Right lobe of liver (tissue), 4 donors: ENCODE results near the gene IL1RL2.

Experiments
- POLR2A ChIP-seq: fragments of 450-650 bp; IDR thresholded peaks from one replicate; pipeline ENCODE4 v1.6.1; 2017; ENCODE audit warnings: antibody characterized with exemption, mild to moderate bottlenecking
- TF ChIP-seq, protein P1 (sequence below), 4 donors: fragments of 200-600 bp in 3 of 4; fragments of 450-650 bp in 1 of 4; IDR thresholded peaks; one replicate each; pipeline versions ENCODE4 v1.5.1 to v1.8.0; 2016 to 2022; ENCODE audit warnings: antibody characterized with exemption in 4 of 4, mild to moderate bottlenecking in 2 of 4
- donor health status: DM: no; HTN: no; CAD: no.
- donor health status: DM: no; HTN: no; CAD: no.
- donor health status: DM: no; HTN: yes; CAD: no.

DNA sequence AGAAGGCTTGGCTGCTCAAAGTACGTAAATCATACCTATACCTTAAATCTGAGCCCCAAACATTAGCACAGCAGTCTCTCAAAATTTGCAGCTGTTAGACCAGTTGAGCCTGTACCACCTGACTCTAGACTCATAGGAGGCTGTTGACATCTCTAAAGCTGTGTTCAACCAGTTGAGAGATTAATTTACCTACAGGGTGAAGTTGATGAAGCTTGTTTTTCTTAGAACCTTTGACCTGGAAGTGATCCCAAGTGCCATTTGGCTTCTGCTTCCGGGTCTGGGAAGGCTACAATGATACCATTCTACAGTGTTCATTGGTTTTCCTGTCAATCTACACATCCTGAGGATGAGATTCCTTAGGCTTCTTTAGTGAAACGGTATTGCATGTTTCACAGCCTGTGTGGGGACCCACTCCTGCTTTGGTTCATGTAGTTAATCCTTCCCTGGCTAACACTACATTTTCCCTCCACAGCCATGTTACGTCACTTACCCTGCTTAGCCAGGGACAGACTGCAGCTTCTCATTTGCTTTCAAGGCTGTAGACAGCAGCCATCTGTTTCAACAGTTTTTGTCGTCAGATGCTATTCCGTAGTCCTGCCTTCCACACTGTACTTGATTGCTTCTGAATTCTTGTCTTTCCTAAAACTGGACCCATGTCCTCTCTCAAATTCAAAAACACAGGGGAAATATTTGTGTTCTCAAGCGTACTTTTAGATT, 4.7 kb upstream of the IL1RL2 start:
- TF ChIP-seq, protein P1, sequence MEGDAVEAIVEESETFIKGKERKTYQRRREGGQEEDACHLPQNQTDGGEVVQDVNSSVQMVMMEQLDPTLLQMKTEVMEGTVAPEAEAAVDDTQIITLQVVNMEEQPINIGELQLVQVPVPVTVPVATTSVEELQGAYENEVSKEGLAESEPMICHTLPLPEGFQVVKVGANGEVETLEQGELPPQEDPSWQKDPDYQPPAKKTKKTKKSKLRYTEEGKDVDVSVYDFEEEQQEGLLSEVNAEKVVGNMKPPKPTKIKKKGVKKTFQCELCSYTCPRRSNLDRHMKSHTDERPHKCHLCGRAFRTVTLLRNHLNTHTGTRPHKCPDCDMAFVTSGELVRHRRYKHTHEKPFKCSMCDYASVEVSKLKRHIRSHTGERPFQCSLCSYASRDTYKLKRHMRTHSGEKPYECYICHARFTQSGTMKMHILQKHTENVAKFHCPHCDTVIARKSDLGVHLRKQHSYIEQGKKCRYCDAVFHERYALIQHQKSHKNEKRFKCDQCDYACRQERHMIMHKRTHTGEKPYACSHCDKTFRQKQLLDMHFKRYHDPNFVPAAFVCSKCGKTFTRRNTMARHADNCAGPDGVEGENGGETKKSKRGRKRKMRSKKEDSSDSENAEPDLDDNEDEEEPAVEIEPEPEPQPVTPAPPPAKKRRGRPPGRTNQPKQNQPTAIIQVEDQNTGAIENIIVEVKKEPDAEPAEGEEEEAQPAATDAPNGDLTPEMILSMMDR (IDR thresholded peaks at IDR 0.05), result no peak
- TF ChIP-seq POLR2A, result no peak
